Skeletal muscle satellite cell (primary cell): ENCODE measurements around the gene RPUSD4.

Experiments
- H3K27me3 ChIP-seq: 2 replicates; pipeline ENCODE4 v1.7.0; 2013; ENCODE audit warnings: low read length; ENCODE audit not compliant: control insufficient read depth, insufficient read depth
- H3K36me3 ChIP-seq: 2 replicates; pipeline ENCODE4 v1.7.0; 2013; ENCODE audit warnings: mild to moderate bottlenecking, control low read depth, low read length; ENCODE audit not compliant: insufficient read depth
- H3K4me1 ChIP-seq: 2 replicates; pipeline ENCODE4 v1.7.0; 2013; ENCODE audit warnings: low read length; ENCODE audit not compliant: control insufficient read depth, insufficient read depth
- H3K4me2 ChIP-seq: 2 replicates; pipeline ENCODE4 v1.7.0; 2013; ENCODE audit warnings: mild to moderate bottlenecking, low read length
- H3K4me3 ChIP-seq: 2 replicates; pipeline ENCODE4 v1.7.0; 2013; ENCODE audit warnings: low read length
- H3K9ac ChIP-seq: 2 replicates; pipeline ENCODE4 v1.7.0; 2013; ENCODE audit warnings: mild to moderate bottlenecking, low read depth, low read length, moderate library complexity
- H3K9me3 ChIP-seq: replicated peaks from 2 replicates; pipeline ENCODE4 v1.7.0; 2013; ENCODE audit warnings: mild to moderate bottlenecking, control low read depth, low read length

Gene RPUSD4

DNA sequence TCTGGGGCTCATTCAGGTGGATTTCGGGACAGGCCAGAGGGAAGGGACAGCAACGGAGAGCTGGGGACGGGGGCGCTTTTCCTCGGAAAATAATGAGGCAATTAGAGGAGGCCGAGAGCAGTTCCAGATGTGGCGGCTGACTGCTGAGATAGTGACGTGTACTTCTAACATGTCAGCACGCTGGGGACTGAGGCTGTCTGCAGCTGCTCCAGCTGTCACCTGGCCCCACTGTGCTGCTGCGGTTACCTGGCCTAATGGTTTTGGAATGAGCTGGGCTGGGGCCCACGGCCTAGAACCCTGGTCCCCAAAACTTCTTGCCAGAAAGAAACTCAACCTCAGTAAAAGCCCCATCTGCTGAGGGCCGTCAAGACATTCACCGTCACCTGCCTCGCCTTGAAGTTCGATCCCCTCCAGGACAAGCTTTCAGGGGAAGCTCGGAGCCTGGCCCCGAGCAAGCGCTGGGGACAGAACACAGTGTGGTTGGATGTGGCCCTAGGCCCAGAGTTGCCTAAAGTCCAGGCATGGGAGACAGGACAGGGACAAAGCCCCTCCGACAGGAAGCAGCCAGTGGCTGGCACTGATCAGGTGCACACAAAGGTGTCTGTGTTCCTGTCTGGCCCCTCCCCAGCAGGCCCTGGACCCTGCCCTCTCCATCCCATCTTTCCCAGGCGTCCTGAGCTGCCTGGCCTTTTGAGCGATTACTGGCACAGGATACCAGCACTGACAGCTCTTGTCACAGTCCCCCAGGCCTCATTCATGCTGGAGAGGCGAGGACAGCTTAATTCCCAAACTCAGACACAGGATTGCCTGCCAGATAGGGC, 22.1 kb downstream of the RPUSD4 start:
- no peaks in the 10 kb centered on the region for H3K9me3 ChIP-seq
- peaks cover 14% of the 10 kb centered on the region for H3K36me3 ChIP-seq
- no peaks in the 10 kb centered on the region for H3K4me1 ChIP-seq
- H3K4me2 ChIP-seq: no peak overlapping the region
- no peak overlapping the region for H3K4me3 ChIP-seq
- no peak overlapping the region for H3K9ac ChIP-seq
- H3K27me3 ChIP-seq: no peaks in the 10 kb centered on the region

DNA sequence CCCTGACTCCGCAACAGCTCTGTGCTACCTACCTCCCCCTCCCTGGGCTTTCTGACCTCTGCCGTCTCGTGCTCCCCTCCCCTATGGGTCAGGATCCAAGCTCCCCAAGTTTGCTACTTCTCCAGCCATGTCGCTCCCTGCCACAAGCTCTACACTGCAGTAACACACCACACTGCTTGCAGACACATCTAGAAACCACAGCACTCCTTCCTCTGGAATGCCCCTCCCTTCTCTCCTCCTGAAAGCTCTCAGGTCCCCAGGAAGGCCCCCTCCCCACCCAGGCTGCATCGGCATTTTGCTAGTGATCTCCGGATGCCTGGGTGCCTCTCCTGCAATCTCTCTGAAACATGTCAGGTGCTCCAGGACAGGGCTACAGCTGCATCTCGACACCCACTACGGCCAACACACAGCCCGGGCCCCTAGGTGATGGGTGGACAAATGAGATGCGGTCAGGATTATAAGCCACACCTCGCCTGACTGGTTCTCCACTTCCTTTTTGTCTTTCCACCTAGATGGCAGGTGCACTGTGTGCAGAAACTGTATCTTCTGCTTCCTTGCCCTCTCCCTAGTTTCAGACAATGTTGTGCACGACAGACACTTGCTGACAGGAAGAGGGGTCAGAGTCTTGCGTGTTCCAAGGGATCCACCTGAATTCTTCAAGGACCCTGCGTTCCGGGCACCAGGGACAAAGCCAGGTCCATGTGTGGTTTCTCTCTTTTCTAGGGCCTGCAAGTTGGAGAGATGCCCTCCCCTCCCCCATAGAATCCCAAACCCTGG, 22.9 kb downstream of the RPUSD4 start:
- no peaks in the 10 kb centered on the region for H3K27me3 ChIP-seq
- H3K4me3 ChIP-seq: no peak overlapping the region
- peaks cover 13% of the 10 kb centered on the region for H3K36me3 ChIP-seq
- no peaks in the 10 kb centered on the region for H3K4me1 ChIP-seq
- H3K9me3 ChIP-seq: no peaks in the 10 kb centered on the region
- no peak overlapping the region for H3K4me2 ChIP-seq
- no peak overlapping the region for H3K9ac ChIP-seq

DNA sequence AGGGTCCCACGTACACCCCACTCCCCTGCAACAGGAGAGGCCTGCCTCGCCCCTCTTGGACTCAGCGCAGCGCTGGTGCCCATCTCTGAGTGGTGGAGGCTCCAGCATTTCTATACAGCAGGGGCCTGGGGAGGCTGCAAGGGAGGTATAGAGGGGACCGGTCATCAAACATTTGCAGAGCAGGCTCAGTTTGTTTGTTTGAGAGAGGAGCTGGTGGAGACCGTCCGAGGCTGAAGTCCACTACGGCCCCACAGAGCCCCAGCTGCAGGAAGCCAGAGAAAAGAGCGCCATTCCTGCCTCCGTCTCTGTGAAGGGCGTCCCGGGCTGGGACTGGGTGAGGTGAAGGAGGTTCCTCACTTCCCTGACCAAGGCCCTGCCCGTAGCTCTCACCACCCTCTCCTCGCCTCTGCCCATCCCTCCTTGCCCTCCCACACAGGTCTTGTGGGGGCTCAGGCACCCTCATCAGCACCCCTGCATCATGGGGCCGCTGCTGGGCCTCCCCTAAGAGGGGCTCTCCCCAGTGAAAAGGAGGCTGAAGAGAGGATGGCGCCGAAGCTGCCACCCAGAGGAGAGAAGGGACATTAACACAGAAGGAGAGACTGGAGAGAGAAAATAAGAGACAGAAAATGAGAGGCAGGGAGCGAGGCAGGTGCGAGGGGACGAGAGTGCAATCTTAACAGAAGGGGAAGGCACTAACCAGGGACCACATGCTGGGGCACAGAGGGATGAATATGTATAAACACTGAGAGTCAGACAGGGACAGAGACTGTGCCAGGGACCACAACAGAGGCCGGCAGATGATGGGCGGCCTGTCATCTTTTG, 24.5 kb downstream of the RPUSD4 start:
- Histone ChIP-seq H3K9ac (no peak overlapping the region), H3K27me3 (no peaks in the 10 kb centered on the region), H3K4me2 (no peak overlapping the region), H3K9me3 (no peaks in the 10 kb centered on the region), H3K36me3 (no peaks in the 10 kb centered on the region), H3K4me3 (no peak overlapping the region), H3K4me1 (no peaks in the 10 kb centered on the region)

GRCh38 chr11:126186025-126186698, 25.3 kb downstream of the RPUSD4 start:
- Histone ChIP-seq H3K36me3 (no peaks in the 10 kb centered on the region), H3K27me3 (no peaks in the 10 kb centered on the region), H3K4me1 (no peaks in the 10 kb centered on the region), H3K9me3 (no peaks in the 10 kb centered on the region), H3K4me3 (no peak overlapping the region), H3K4me2 (no peak overlapping the region), H3K9ac (no peak overlapping the region)

DNA sequence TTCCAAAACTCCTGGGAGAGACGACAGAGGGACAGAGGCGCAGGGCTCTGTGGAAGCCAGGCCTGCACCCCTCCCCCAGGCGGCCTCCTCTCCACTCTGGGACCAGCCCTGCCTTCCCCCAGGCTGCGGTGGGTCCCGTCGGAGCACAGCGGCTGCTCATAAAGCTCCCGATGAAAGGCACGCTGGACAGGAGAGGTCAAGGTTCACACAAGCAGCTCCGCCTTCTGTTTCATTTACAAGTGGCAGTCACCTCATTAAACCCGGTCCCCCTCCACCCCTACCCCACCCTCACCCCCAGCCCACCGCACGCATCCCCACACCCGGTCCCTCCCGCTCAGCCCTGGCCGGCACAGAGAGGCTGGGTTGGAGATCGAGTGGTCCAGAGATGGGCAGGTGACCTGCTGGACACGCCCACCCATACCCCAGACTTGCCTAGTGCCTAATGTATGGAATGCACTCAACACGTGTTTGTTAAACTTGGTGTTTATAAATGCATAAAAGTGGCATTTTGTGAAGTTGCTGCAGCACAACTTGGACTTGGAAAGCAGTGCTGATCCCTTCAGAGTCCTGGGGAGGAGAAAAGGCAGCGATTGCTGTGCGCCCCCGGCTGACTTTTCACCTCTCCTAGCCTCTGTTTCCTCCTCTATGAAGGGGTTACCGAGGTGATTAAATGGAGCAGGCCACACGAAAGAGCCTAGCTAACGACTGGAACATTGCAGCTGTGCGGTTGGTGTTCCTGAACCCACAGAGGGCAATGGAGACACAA, 26.0 kb downstream of the RPUSD4 start:
- H3K4me1 ChIP-seq: no peaks in the 10 kb centered on the region
- no peak overlapping the region for H3K4me2 ChIP-seq
- no peaks in the 10 kb centered on the region for H3K9me3 ChIP-seq
- H3K4me3 ChIP-seq: no peak overlapping the region
- H3K9ac ChIP-seq: no peak overlapping the region
- H3K27me3 ChIP-seq: no peaks in the 10 kb centered on the region
- no peaks in the 10 kb centered on the region for H3K36me3 ChIP-seq

- no peaks in the 10 kb centered on the region for H3K4me1 ChIP-seq
- no peak overlapping the region for H3K4me3 ChIP-seq
- no peak overlapping the region for H3K9ac ChIP-seq
- H3K9me3 ChIP-seq: no peaks in the 10 kb centered on the region
- no peak overlapping the region for H3K4me2 ChIP-seq
- H3K36me3 ChIP-seq: no peaks in the 10 kb centered on the region
- no peaks in the 10 kb centered on the region for H3K27me3 ChIP-seq
Observed at GRCh38 chr11:126182787-126183445, 28.5 kb downstream of the RPUSD4 start.

DNA sequence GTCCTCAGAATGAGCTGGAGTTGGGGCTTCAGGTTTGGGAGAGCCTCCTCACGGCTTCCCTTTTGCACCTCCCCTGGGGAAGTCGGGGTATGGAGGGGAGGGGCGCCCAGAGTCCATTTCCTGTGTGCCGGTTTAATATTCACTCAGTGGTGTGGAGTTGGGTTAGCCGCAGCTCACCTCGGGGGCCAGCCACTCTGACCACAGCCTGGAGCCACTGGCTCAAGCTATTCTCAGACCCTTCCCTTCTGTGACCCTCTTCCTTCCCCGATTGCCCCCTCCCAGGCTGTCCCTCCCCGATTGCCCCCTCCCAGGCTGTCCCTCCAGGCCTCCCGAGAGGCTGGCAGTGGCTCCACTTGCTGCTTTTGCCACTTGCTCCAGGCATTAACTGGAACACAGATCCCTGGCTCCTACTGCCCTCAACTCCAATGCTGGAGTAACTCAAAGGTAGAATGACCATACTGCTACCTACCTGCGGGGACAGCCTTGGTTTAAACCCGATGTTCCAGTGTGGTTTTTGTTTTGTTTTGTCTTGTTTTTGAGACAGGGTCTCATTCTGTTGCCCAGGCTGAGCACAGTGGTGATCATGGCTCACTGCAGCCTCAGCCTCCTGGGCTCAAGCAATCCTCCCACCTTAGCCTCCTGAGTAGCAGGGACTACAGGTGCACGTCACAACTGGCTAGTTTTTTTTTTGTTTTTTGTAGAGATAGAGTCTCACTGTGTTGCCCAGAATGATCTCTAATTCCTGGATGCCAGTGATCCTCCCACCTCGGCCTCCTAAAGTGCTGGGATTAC, 29.3 kb downstream of the RPUSD4 start:
- Histone ChIP-seq H3K4me1 (no peaks in the 10 kb centered on the region), H3K27me3 (no peaks in the 10 kb centered on the region), H3K4me2 (no peak overlapping the region), H3K36me3 (no peaks in the 10 kb centered on the region), H3K4me3 (no peak overlapping the region), H3K9me3 (no peaks in the 10 kb centered on the region), H3K9ac (no peak overlapping the region)

DNA sequence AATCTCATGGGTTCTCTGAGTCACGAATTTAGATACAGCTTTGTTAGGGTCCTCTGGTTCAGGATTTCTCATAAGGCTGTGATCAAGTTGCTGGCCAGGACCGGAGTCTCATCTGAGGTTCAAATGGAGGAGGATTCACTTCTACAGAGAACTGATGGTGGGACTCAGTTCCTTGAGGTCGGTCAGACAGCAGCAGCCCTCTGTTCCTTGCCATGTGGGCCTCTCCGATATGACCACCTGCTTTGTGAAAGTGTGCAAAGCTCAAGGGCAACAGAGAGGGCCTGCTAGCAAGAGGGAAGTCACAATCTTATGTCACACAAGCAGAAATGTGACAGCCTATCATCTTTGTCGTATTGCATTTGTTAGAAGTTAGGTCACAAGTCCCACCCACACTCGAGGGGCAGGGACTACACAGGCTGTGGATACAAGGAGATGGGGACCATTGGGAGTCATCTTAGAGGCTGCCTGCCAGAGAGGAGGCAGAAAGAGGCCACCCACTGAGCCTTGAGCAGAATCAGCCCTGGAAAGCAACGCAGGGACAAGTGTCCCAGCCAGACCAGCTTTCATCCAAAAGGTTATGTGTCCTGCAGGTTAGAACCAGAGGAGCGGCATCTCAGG, 34.5 kb downstream of the RPUSD4 start:
- Histone ChIP-seq H3K9ac (no peak overlapping the region), H3K4me3 (no peak overlapping the region), H3K4me1 (peaks cover 3% of the 10 kb centered on the region), H3K27me3 (peaks cover 8% of the 10 kb centered on the region), H3K4me2 (no peak overlapping the region), H3K36me3 (no peaks in the 10 kb centered on the region), H3K9me3 (no peaks in the 10 kb centered on the region)

DNA sequence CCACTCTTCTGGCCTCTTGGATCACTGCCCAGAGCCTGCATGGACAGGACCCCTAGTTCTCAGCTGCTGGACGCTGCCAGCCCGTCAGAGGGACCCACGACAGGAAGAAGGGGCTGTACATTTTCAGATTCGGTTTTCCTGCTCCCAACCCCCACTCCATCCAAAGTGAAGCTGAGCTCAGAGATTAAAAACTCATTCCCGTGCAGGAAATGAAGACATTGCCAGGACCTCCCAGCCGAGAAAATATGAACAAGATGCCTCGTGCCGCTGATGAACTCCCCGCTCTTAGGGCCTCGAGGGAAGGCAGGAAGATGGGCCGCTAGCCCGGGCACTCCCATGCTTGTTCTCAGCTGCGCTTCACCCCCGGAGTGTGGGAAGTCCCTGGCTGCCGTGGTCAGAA, 36.1 kb downstream of the RPUSD4 start:
- no peak overlapping the region for H3K9ac ChIP-seq
- H3K27me3 ChIP-seq: peaks cover 8% of the 10 kb centered on the region
- H3K36me3 ChIP-seq: no peaks in the 10 kb centered on the region
- H3K9me3 ChIP-seq: no peaks in the 10 kb centered on the region
- H3K4me1 ChIP-seq: peaks cover 3% of the 10 kb centered on the region
- peak overlapping the region; percentile 9 for H3K4me2 ChIP-seq
- H3K4me3 ChIP-seq: no peak overlapping the region
